Lower lobe of right lung (tissue), 2 donors: ENCODE data around the gene IL1RAPL2. TPM values are rescaled to one million over a fixed set of nuclear protein-coding genes. Genes with fewer than 3 reads are reported as not detected.
"Not testable (repeated sequence)": the region's sequence is repeated elsewhere in the genome, so short reads cannot be mapped to it uniquely, and the experiment has no call there.

ENCODE experiments used
- ATAC-seq, 2 donors: fragments of 200-7000 bp; cut with Tn5 transposase; one replicate each; pipeline ENCODE4 v1.9.1; 2020 to 2022; ENCODE audit warnings: mild to moderate bottlenecking in 2 of 2, moderate library complexity in 2 of 2
- DNase-seq: peaks from one replicate; pipeline ENCODE4 v3.0.0-alpha.2; 2020
- H3K27ac ChIP-seq: fragments of 200-600 bp; one replicate; pipeline ENCODE4 v1.8.0; 2022
- H3K27me3 ChIP-seq: fragments of 200-600 bp; one replicate; pipeline ENCODE4 v1.8.0; 2022; ENCODE audit warnings: low read depth
- H3K36me3 ChIP-seq: fragments of 200-600 bp; one replicate; pipeline ENCODE4 v1.8.0; 2022; ENCODE audit warnings: mild to moderate bottlenecking
- H3K4me1 ChIP-seq: fragments of 200-600 bp; one replicate; pipeline ENCODE4 v1.8.0; 2022
- H3K4me3 ChIP-seq: fragments of 200-600 bp; one replicate; pipeline ENCODE4 v1.8.0; 2022; ENCODE audit warnings: mild to moderate bottlenecking
- H3K9me3 ChIP-seq: fragments of 200-600 bp; one replicate; pipeline ENCODE4 v1.8.0; 2022
- intact Hi-C: fragments of 100-400 bp; cut with DNase I; formaldehyde crosslinking; loops from one replicate; pipeline ENCODE4 v1.11.0; 2022
- total RNA-seq: library from RNA; stranded (reverse); fragmentation: NEBNext Ultra II Directional; extraction: Animal tissue kit (Norgen Biotek cat#: 25700); gene quantifications from one replicate; pipeline ENCODE4 v1.2.1, GENCODE V29; 2021
- TF ChIP-seq, protein P1 (sequence below): fragments of 200-600 bp; IDR thresholded peaks from one replicate; pipeline ENCODE4 v1.8.0; 2022; ENCODE audit warnings: antibody characterized with exemption, mild to moderate bottlenecking
- donor health status: DM: no; HTN: yes; CAD: no; lungs with severe emphysema.

Gene IL1RAPL2
- total RNA-seq, 1 donor from 2014 or later = not detected

DNA sequence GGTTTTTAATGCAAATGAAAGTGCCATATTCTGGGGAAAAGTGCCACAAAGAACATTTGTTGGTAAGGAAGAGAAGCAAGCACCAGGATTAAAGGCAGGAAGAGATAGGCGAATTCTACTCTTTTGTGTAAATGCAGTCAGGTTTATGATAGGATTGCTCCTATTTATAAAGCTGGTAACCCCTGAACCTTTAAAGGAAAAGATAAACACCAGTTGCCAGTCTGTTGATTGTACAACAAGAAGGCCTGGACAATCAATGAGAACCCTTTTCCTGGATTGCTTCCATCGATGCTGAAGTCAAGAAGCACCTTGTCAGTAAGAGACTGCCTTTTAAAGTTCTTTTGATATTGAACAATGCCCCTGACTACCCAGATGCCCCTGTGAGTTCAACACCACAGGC lies 1098.2 kb downstream of the IL1RAPL2 start:
- no peak overlapping the region for H3K27ac ChIP-seq
- no peaks in the 10 kb centered on the region for H3K9me3 ChIP-seq
- no peaks in the 10 kb centered on the region for H3K4me1 ChIP-seq
- H3K36me3 ChIP-seq = no peaks in the 10 kb centered on the region
- TF ChIP-seq, protein P1, sequence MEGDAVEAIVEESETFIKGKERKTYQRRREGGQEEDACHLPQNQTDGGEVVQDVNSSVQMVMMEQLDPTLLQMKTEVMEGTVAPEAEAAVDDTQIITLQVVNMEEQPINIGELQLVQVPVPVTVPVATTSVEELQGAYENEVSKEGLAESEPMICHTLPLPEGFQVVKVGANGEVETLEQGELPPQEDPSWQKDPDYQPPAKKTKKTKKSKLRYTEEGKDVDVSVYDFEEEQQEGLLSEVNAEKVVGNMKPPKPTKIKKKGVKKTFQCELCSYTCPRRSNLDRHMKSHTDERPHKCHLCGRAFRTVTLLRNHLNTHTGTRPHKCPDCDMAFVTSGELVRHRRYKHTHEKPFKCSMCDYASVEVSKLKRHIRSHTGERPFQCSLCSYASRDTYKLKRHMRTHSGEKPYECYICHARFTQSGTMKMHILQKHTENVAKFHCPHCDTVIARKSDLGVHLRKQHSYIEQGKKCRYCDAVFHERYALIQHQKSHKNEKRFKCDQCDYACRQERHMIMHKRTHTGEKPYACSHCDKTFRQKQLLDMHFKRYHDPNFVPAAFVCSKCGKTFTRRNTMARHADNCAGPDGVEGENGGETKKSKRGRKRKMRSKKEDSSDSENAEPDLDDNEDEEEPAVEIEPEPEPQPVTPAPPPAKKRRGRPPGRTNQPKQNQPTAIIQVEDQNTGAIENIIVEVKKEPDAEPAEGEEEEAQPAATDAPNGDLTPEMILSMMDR = no peak
- intact Hi-C loops = no loop called here
- no peaks in the 10 kb centered on the region for H3K27me3 ChIP-seq
- H3K4me3 ChIP-seq = no peak overlapping the region
- DNase-seq = no peak
- ATAC-seq = no peak

DNA sequence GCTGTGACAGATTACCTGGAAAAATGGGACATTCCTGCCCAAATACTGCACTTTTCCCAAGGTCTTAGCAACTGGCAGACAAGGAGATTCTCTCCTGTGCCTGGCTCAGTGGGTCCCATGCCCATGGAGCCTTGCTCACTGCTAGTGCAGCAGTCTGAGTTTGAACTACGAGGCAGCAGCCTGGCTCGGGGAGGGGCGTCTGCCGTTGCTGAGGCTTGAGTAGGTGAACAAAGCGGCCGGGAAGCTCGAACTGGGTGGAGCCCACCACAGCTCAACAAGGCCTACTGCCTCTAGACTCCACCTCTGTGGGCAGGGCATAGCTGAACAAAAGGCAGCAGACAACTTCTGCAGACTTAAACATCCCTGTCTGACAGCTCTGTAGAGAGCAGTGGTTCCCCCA lies 1118.3 kb downstream of the IL1RAPL2 start:
- H3K9me3 ChIP-seq, intact Hi-C loops, DNase-seq: not testable (repeated sequence)

DNA sequence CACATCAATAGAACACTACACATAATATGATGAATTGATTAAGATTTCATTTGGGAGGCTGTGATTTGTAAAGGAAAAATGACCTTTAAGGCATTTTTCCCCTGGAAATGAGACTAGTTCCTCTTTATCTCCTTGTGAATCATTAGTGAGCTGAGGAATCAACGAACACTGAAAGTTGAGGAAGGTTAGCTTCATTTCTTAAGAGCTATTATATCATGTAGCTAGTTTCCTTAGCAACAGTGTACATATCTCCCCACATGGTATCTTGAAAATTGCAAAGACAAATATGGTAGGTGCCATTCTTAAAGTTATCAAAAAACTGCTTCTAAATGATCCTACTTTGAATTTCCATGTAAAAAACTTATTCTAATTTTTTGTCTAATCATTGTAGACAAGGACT lies 1128.8 kb downstream of the IL1RAPL2 start:
- Histone ChIP-seq H3K27ac (no peak overlapping the region), H3K4me3 (no peak overlapping the region), H3K27me3 (no peaks in the 10 kb centered on the region), H3K36me3 (no peaks in the 10 kb centered on the region), H3K9me3 (no peaks in the 10 kb centered on the region), H3K4me1 (no peaks in the 10 kb centered on the region)
- TF ChIP-seq, protein P1 = no peak
- DNase-seq = no peak
- no peak for ATAC-seq
- intact Hi-C loops = no loop called here

More for the DNA sequence above, 1118.3 kb downstream of the IL1RAPL2 start:
- H3K36me3 ChIP-seq, H3K27me3 ChIP-seq, H3K27ac ChIP-seq, H3K4me1 ChIP-seq, ATAC-seq, H3K4me3 ChIP-seq: not testable (repeated sequence)

DNA sequence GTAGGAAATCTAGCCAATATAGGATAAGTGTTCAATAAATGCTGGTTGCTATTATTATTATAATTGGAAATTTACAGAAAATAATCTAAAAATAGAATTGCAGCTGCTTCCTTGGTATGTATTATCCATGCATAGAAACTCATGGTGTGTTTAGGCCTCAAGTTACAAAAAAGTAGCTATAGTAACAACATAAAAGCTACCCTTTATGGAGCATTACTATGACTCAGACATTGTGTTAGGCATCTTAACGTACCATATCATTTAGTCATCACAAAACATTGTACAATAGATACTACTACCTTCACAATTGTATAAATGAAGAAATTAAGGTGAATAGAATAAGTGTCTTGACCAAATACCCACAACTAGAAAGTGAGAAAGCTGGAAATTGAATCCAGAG lies 1129.5 kb downstream of the IL1RAPL2 start:
- no peaks in the 10 kb centered on the region for H3K4me1 ChIP-seq
- H3K9me3 ChIP-seq = no peaks in the 10 kb centered on the region
- no peaks in the 10 kb centered on the region for H3K27me3 ChIP-seq
- no peak for ATAC-seq
- TF ChIP-seq, protein P1 = no peak
- intact Hi-C loops = no loop called here
- H3K4me3 ChIP-seq = no peak overlapping the region
- H3K27ac ChIP-seq = no peak overlapping the region
- H3K36me3 ChIP-seq = no peaks in the 10 kb centered on the region
- no peak for DNase-seq

DNA sequence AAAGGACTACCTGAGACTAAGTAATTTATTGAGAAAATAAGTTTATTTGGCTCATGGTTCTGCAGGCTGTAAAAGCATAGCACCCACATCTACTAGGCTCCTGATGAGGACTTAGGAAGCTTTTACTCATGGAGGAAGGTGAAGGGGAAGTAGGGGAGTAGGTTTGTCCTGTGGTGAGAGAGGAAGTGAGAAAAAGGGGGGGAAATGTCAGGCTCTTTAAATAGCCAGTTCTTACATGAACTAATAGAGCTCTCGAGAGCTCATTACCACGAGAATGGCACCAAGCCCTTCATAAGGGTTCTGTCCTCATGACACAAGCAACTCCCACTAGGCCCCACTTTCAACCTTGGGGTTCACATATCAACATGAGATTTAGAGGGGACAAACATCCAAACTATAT lies 1130.9 kb downstream of the IL1RAPL2 start:
- DNase-seq (no peak), ATAC-seq (no peak)
- Histone ChIP-seq H3K4me3 (no peak overlapping the region), H3K4me1 (no peaks in the 10 kb centered on the region), H3K27ac (no peak overlapping the region), H3K36me3 (no peaks in the 10 kb centered on the region), H3K27me3 (no peaks in the 10 kb centered on the region), H3K9me3 (no peaks in the 10 kb centered on the region)
- TF ChIP-seq, protein P1 = no peak
- intact Hi-C loops = no loop called here

DNA sequence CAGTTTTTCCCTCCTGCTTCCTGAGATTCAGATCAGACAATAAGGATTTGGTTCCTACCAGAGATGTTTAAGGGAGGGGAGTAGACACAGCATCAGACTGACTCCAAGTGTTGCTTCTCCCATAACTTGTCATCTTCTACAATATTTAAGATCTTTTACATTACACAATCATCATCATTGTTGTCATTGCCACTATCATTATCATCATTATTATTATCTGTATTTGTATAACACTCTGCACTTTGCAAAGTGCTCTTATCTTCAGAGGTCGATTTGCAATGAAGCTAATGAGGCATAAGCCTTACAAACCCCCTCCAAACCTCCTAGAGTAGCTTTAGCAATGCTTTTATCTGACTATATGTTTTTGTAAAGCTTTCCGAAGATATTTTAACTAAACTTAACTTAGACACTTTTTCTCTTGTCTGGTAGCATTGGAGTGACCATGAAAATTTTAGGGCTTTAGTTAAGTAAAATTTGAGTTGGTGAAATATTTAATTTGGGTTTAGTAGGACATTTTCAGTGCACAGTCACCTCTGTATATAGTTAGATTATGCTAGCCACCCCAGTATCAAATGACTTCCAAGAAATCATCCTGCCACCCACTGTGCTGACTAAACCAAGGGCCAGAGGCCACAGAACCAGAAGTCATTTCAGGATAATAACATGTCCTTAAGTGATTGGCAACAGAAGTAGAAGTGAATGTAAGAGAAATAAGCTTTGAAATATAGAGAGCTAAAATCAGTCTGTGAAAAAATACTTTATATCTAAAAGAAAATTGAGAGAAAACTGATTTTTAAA lies 1132.2 kb downstream of the IL1RAPL2 start:
- ATAC-seq (no peak), DNase-seq (no peak)
- no peaks in the 10 kb centered on the region for H3K27me3 ChIP-seq
- no peaks in the 10 kb centered on the region for H3K4me1 ChIP-seq
- no peak overlapping the region for H3K4me3 ChIP-seq
- TF ChIP-seq, protein P1 = no peak
- intact Hi-C loops = no loop called here
- no peaks in the 10 kb centered on the region for H3K36me3 ChIP-seq
- H3K9me3 ChIP-seq = no peaks in the 10 kb centered on the region
- H3K27ac ChIP-seq = no peak overlapping the region
